Measurements from ENCODE around the gene MTCH2. TPM values are rescaled to one million over a fixed set of nuclear protein-coding genes. Genes with fewer than 3 reads are reported as not detected.

Gene MTCH2
- total RNA-seq, 1 experiment from 2014 or later: 176 TPM

DNA sequence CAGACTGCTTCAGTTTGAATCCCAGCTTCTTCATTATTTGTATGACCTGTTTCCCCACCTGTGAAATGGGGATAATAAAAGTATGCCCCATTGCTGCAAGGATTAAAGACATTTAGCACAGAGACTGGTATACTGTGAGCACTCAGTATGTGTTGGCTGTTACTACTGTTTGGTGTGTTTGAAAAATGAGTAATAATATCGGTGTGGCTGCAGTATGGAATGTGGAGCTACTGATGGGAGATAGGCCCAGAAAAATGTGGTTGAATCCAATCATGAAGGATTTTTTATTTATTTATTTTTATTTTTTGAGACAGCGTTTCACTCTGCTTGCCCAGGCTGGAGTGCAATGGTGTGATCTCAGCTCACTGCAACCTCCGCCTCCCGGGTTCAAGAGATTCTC lies 39.1 kb downstream of the MTCH2 start:
- Mint-ChIP-seq H3K4me1 (peaks cover 12 to 13% of the 10 kb centered on the region in 2 experiments), H3K27me3 (ENCODE audit: low read depth) (no peaks in the 10 kb centered on the region)
- H3K56ac ChIP-seq (ENCODE audit: insufficient read length, low read depth, low read length): no peak overlapping the region

More for the DNA sequence above, 39.1 kb downstream of the MTCH2 start:
- Histone ChIP-seq H4K5ac (ENCODE audit: insufficient read length, low read depth, low read length) (no peak overlapping the region), H3K18ac (ENCODE audit: insufficient read length, low read depth, low read length) (no peak overlapping the region), H2BK15ac (ENCODE audit: low read depth, low read length) (no peak overlapping the region), H2BK12ac (ENCODE audit: insufficient read length, low read depth, low read length) (no peak overlapping the region), H3K9ac (ENCODE audit: extremely low read depth, insufficient read length, low read length) (no peak overlapping the region), H3K27ac (ENCODE audit: insufficient read length, low read depth, low read length) (no peak overlapping the region), H4K91ac (ENCODE audit: insufficient read length, low read depth, low read length) (no peak overlapping the region), H3K4me1 (ENCODE audit: insufficient read depth, low read length) (no peaks in the 10 kb centered on the region), H3K23ac (ENCODE audit: insufficient read length, low read depth, low read length) (no peak overlapping the region), H2BK20ac (ENCODE audit: low read depth, low read length, poor library complexity, severe bottlenecking) (no peak overlapping the region), H3K27me3 (ENCODE audit: insufficient read depth, low read length) (no peaks in the 10 kb centered on the region), H4K20me1 (ENCODE audit: control insufficient read depth, insufficient read depth, insufficient read length) (no peaks in the 10 kb centered on the region), H3K14ac (ENCODE audit: insufficient read depth, low read length) (no peak overlapping the region), H3T11ph (ENCODE audit: low read length) (no peak overlapping the region), H2AFZ (ENCODE audit: low read length) (no peak overlapping the region), H3K23me2 (ENCODE audit: insufficient read length, low read depth, low read length, poor library complexity, severe bottlenecking) (no peaks in the 10 kb centered on the region), H3K9me3 (ENCODE audit: control insufficient read depth, low read depth, low read length) (no peaks in the 10 kb centered on the region), H2BK120ac (ENCODE audit: low read depth, low read length, poor library complexity, severe bottlenecking) (no peak overlapping the region), H3K79me2 (ENCODE audit: insufficient read depth, low read length) (no peaks in the 10 kb centered on the region), H3K4me2 (ENCODE audit: insufficient read depth, insufficient read length, low read length) (no peak overlapping the region), H2AK5ac (ENCODE audit: insufficient read length, low read length) (no peak overlapping the region), H3K4ac (ENCODE audit: low read depth, low read length) (no peak overlapping the region), H3K79me1 (ENCODE audit: insufficient read depth, low read depth, low read length, poor library complexity, severe bottlenecking) (no peaks in the 10 kb centered on the region), H4K8ac (replicated peaks; ENCODE audit: insufficient read length, low read depth, low read length) (no peak overlapping the region), H2BK5ac (ENCODE audit: insufficient read length, low read length) (no peak overlapping the region)
- whole genome bisulfite sequencing (ENCODE audit: extremely low coverage, insufficient read length, low lambda C conversion rate): no CpG with 5 or more reads among the region's 4 CpGs
- Mint-ChIP-seq H3K27ac (no peak overlapping the region), H3K9me3 (no peaks in the 10 kb centered on the region), H3K4me3 (no peak overlapping the region), H3K36me3 (ENCODE audit: insufficient read depth in 1 of 3, low read depth in 3 of 3) (peaks cover 0 to 3% (median 0%) of the 10 kb centered on the region in 3 experiments; a peak in 2 of 7 replicates)
- TF ChIP-seq CTCF (conservative IDR thresholded peaks at IDR 0.05): no peak
- DNase-seq: no peak
